SK-N-SH (cell line): ENCODE data around the gene SEMA4G. TPM values are rescaled to one million over a fixed set of nuclear protein-coding genes. Genes with fewer than 3 reads are reported as not detected.

ENCODE experiments used
- CTCF ChIA-PET: fragments of 300-600, 350-600 bp; formaldehyde crosslinking; extraction: SDS; loops from one replicate; lab custom pipeline; 2021; lab: Yijun Ruan, JAX
- POLR2A ChIA-PET: fragments of 350-600 bp; sonication (Branson Sonifier 250); formaldehyde crosslinking; extraction: SDS; loops from one replicate; lab custom pipeline; 2020; ENCODE audit warnings: antibody characterized with exemption, inconsistent platforms; lab: Yijun Ruan, JAX
- DNase-seq: peaks from one replicate; pipeline ENCODE4 v3.0.0; 2012
- H2AFZ ChIP-seq: fragments of 200-600 bp; sonication (generic); 2 replicates; pipeline ENCODE4 v1.8.1; 2016; ENCODE audit warnings: antibody characterized with exemption, mild to moderate bottlenecking, low read depth
- H3F3A ChIP-seq: fragments of 200-600 bp; sonication (generic); replicated peaks from 2 replicates; pipeline ENCODE3; 2016; ENCODE audit warnings: antibody characterized with exemption, mild to moderate bottlenecking; ENCODE audit not compliant: insufficient read depth
- H3K27ac ChIP-seq, 2 experiments: fragments of 200-500 bp in 1 of 2; fragments of 200-600 bp in 1 of 2; sonication (Bioruptor generic) in 1 of 2; sonication (generic), shearing (Covaris generic) in 1 of 2; 2 replicates each; pipeline versions ENCODE4 v1.5.1 to v1.6.1; 2014 to 2016; ENCODE audit warnings: low read depth in 2 of 2, inconsistent platforms in 1 of 2, low read length in 1 of 2, mild to moderate bottlenecking in 1 of 2, mixed read lengths in 1 of 2
- H3K27me3 ChIP-seq: fragments of 200-600 bp; sonication (generic), shearing (Covaris generic); 2 replicates; pipeline ENCODE4 v1.6.1; 2016; ENCODE audit warnings: mixed run types; ENCODE audit not compliant: insufficient read depth
- H3K36me3 ChIP-seq, 2 experiments: fragments of 200-500 bp in 1 of 2; fragments of 200-600 bp in 1 of 2; sonication (Bioruptor generic) in 1 of 2; sonication (generic) in 1 of 2; replicated peaks in 1 of 2; 2 replicates each; pipeline versions ENCODE3 to v1.5.1; 2014 to 2016; ENCODE audit warnings: low read length in 1 of 2, mild to moderate bottlenecking in 1 of 2; ENCODE audit not compliant: insufficient read depth in 2 of 2, control insufficient read depth in 1 of 2
- H3K4me1 ChIP-seq, 2 experiments: fragments of 200-500 bp in 1 of 2; fragments of 200-600 bp in 1 of 2; sonication (Bioruptor generic) in 1 of 2; sonication (generic), shearing (Covaris generic) in 1 of 2; 2 replicates each; pipeline versions ENCODE4 v1.5.1 to v1.6.1; 2014 to 2016; ENCODE audit warnings: low read depth in 1 of 2, low read length in 1 of 2, mixed run types in 1 of 2; ENCODE audit not compliant: insufficient read depth in 2 of 2, control insufficient read depth in 1 of 2
- H3K4me2 ChIP-seq: fragments of 200-600 bp; sonication (generic), shearing (Covaris generic); 2 replicates; pipeline ENCODE4 v1.6.1; 2017; ENCODE audit warnings: mixed run types
- H3K4me3 ChIP-seq, 2 experiments: fragments of 200-500 bp in 1 of 2; fragments of 200-600 bp in 1 of 2; sonication (Bioruptor generic) in 1 of 2; sonication (generic), shearing (Covaris generic) in 1 of 2; 2 replicates each; pipeline versions ENCODE4 v1.5.1 to v1.8.1; 2014 to 2016; ENCODE audit warnings: low read depth in 2 of 2, inconsistent platforms in 1 of 2, low read length in 1 of 2, mild to moderate bottlenecking in 1 of 2, mixed read lengths in 1 of 2, moderate library complexity in 1 of 2
- H3K79me2 ChIP-seq: fragments of 200-600 bp; sonication (generic); 2 replicates; pipeline ENCODE4 v1.8.1; 2017; ENCODE audit warnings: mild to moderate bottlenecking; ENCODE audit not compliant: insufficient read depth
- H3K9ac ChIP-seq: fragments of 200-600 bp; sonication (generic); 2 replicates; pipeline ENCODE4 v1.6.1; 2017; ENCODE audit warnings: mixed run types
- H3K9me2 ChIP-seq: fragments of 200-600 bp; sonication (generic); 2 replicates; pipeline ENCODE4 v1.6.1; 2017; ENCODE audit warnings: mixed run types
- H3K9me3 ChIP-seq: fragments of 200-600 bp; sonication (generic); 2 replicates; pipeline ENCODE4 v1.6.1; 2017; ENCODE audit warnings: mixed run types, mild to moderate bottlenecking, moderate library complexity
- H4K20me1 ChIP-seq: fragments of 200-600 bp; sonication (generic); 2 replicates; pipeline ENCODE4 v1.6.1; 2017; ENCODE audit warnings: mild to moderate bottlenecking, mixed run types; ENCODE audit not compliant: insufficient read depth
- CHD2 ChIP-seq: fragments of 150-350 bp; IDR thresholded peaks from 2 replicates; pipeline ENCODE4 v1.6.1; 2018; ENCODE audit warnings: low read length; ENCODE audit not compliant: partially characterized antibody
- EP300 ChIP-seq, 2 experiments: IDR thresholded peaks; 2 replicates each; pipeline versions ENCODE4 v1.4.0 to v1.6.1; 2012; ENCODE audit warnings: borderline replicate concordance in 1 of 2, low read depth in 1 of 2, low read length in 1 of 2
- FOSL2 ChIP-seq: IDR thresholded peaks from 2 replicates; pipeline ENCODE4 v1.4.0; 2012; ENCODE audit warnings: low read depth, mild to moderate bottlenecking, moderate library complexity, borderline replicate concordance
- FOXJ3 ChIP-seq: sonication (generic); formaldehyde crosslinking; IDR thresholded peaks from 2 replicates; pipeline ENCODE4 v1.5.1; 2020; ENCODE audit warnings: mild to moderate bottlenecking, missing genetic modification reagents
- FOXM1 ChIP-seq: IDR thresholded peaks from 2 replicates; pipeline ENCODE4 v1.4.0; 2012; ENCODE audit warnings: low read depth, mild to moderate bottlenecking
- GABPA ChIP-seq: IDR thresholded peaks from 2 replicates; pipeline ENCODE4 v1.4.0; 2012; ENCODE audit warnings: low read depth, mild to moderate bottlenecking
- GATA2 ChIP-seq: sonication (generic); formaldehyde crosslinking; IDR thresholded peaks from 2 replicates; pipeline ENCODE4 v1.5.0; 2020; ENCODE audit warnings: mild to moderate bottlenecking, missing genetic modification reagents
- IRF3 ChIP-seq: fragments of 150-350 bp; IDR thresholded peaks from 2 replicates; pipeline ENCODE4 v1.6.1; 2016; ENCODE audit warnings: mild to moderate bottlenecking, low read depth, low read length
- JUND ChIP-seq: IDR thresholded peaks from 2 replicates; pipeline ENCODE4 v1.4.0; 2012
- MAX ChIP-seq: IDR thresholded peaks from 2 replicates; pipeline ENCODE4 v1.4.0; 2012; ENCODE audit warnings: low read depth
- MEF2A ChIP-seq: IDR thresholded peaks from 2 replicates; pipeline ENCODE4 v1.4.0; 2012; ENCODE audit warnings: low read depth, borderline replicate concordance
- MXI1 ChIP-seq: IDR thresholded peaks from 2 replicates; pipeline ENCODE4 v1.6.1; 2012; ENCODE audit warnings: mild to moderate bottlenecking, low read depth, low read length, improper control_type of control experiment
- NFIC ChIP-seq: IDR thresholded peaks from 2 replicates; pipeline ENCODE4 v1.4.0; 2012; ENCODE audit warnings: borderline replicate concordance
- NRF1 ChIP-seq: IDR thresholded peaks from 2 replicates; pipeline ENCODE4 v1.6.1; 2012; ENCODE audit warnings: low read depth, mild to moderate bottlenecking, low read length
- PBX3 ChIP-seq: IDR thresholded peaks from 2 replicates; pipeline ENCODE4; 2012
- POLR2AphosphoS5 ChIP-seq: IDR thresholded peaks from 2 replicates; pipeline ENCODE4 v1.6.1; 2012; ENCODE audit warnings: low read depth, low read length
- RAD21 ChIP-seq: IDR thresholded peaks from 2 replicates; pipeline ENCODE4 v1.6.1; 2012; ENCODE audit warnings: mild to moderate bottlenecking, low read length
- REST ChIP-seq: IDR thresholded peaks from 2 replicates; pipeline ENCODE4 v1.6.1; 2012; ENCODE audit warnings: mild to moderate bottlenecking, low read depth, low read length, moderate library complexity
- RFX5 ChIP-seq: IDR thresholded peaks from 2 replicates; pipeline ENCODE4 v1.6.1; 2012; ENCODE audit warnings: mild to moderate bottlenecking, improper control_type of control experiment, low read length
- RXRA ChIP-seq: IDR thresholded peaks from 2 replicates; pipeline ENCODE4 v1.4.0; 2012; ENCODE audit warnings: low read depth, mild to moderate bottlenecking, borderline replicate concordance
- SIN3A ChIP-seq: IDR thresholded peaks from 2 replicates; pipeline ENCODE4 v1.6.1; 2012; ENCODE audit warnings: low read depth, mild to moderate bottlenecking, low read length, moderate library complexity, borderline replicate concordance
- SMC3 ChIP-seq: IDR thresholded peaks from 2 replicates; pipeline ENCODE4 v1.6.1; 2012; ENCODE audit warnings: low read depth, low read length, improper control_type of control experiment
- TAF1 ChIP-seq: IDR thresholded peaks from 2 replicates; pipeline ENCODE4 v1.6.1; 2012; ENCODE audit warnings: low read depth, mild to moderate bottlenecking, low read length, moderate library complexity, borderline replicate concordance
- TCF12 ChIP-seq: IDR thresholded peaks from 2 replicates; pipeline ENCODE4 v1.4.0; 2012
- TEAD4 ChIP-seq: IDR thresholded peaks from 2 replicates; pipeline ENCODE4 v1.4.0; 2012; ENCODE audit warnings: mild to moderate bottlenecking, borderline replicate concordance; ENCODE audit not compliant: insufficient read depth
- USF1 ChIP-seq: IDR thresholded peaks from 2 replicates; pipeline ENCODE4 v1.4.0; 2012; ENCODE audit warnings: low read depth, borderline replicate concordance
- YY1 ChIP-seq: IDR thresholded peaks from 2 replicates; pipeline ENCODE4 v1.4.0; 2012; ENCODE audit warnings: low read depth, mild to moderate bottlenecking
- WGBS: methylation state at CpG from one replicate; pipeline ENCODE4 v1.1.6; 2017; ENCODE audit warnings: low lambda C conversion rate; 5-methylcytosine and 5-hydroxymethylcytosine counted together
- polyA plus RNA-seq, 3 experiments: library from polyadenylated mRNA; depleted of rRNA; stranded (reverse); fragments of >200 nt; gene quantifications; 2 replicates each; pipeline ENCODE4 v1.2.3, GENCODE V29; 2012

SEMA4G gene
- polyA plus RNA-seq, 1 of the 3 experiments (the other 2 are of a cell fraction), result 16.2 TPM

- Histone ChIP-seq H3K36me3 (no peaks in the 10 kb centered on the region), H3K79me2 (no peaks in the 10 kb centered on the region), H3K4me2 (no peak overlapping the region), H3K27ac (no peak overlapping the region), H3K9me2 (no peaks in the 10 kb centered on the region), H3K27me3 (no peaks in the 10 kb centered on the region), H3K9me3 (no peaks in the 10 kb centered on the region), H3K4me1 (peaks cover 4 to 8% of the 10 kb centered on the region in 2 experiments; a peak in 3 of 4 replicates), H4K20me1 (no peaks in the 10 kb centered on the region), H2AFZ (no peak overlapping the region), H3K9ac (no peak overlapping the region), H3F3A (no peaks in the 10 kb centered on the region), H3K4me3 (no peak overlapping the region; a peak in 1 of 4 replicates)
- POLR2A ChIA-PET, result interaction anchor here (0.9 to 1.3 kb wide), 3 partner anchors 12 to 24 kb away, joined by 3 to 8 read pairs (median 3); partner anchors contain the start of genes PDZD7 and SFXN3
- 37% methylated on average over 32 of the region's 45 CpGs for WGBS
- CTCF ChIA-PET, result interaction anchor here (0.6 to 7.2 kb wide), 23 partner anchors 9 to 1315 kb away, joined by 3 to 443 read pairs (median 6); partner anchors contain the start of genes KAZALD1, LZTS2, MRPL43 and PDZD7
- peak; percentile 94 for DNase-seq
- no peak for TF ChIP-seq FOXJ3
- TF ChIP-seq MXI1, result peak; percentile 62
- TF ChIP-seq JUND, result no peak
- TF ChIP-seq MAX, result peak; percentile 72
- no peak for TF ChIP-seq NFIC
- no peak for TF ChIP-seq EP300 (IDR thresholded peaks at IDR 0.05; ENCODE audit: borderline replicate concordance in 1 of 2, low read depth in 1 of 2, low read length in 1 of 2)
- no peak for TF ChIP-seq USF1
- TF ChIP-seq GATA2 (CRISPR knock-in tag), result no peak
- TF ChIP-seq RXRA, result no peak
- 0 out of 2 replicates have a peak, but pooled peaks have one; percentile 11 for TF ChIP-seq TCF12
- TF ChIP-seq FOSL2, result no peak
- TF ChIP-seq FOXM1, result no peak
- TF ChIP-seq MEF2A, result no peak
- TF ChIP-seq REST, result no peak
- no peak for TF ChIP-seq TAF1
- TF ChIP-seq POLR2AphosphoS5, result no peak
- TF ChIP-seq RFX5, result no peak
- TF ChIP-seq GABPA, result no peak
- TF ChIP-seq PBX3, result no peak
- TF ChIP-seq RAD21, result peak; percentile 76
- TF ChIP-seq IRF3, result no peak
- TF ChIP-seq SIN3A, result peak; percentile 76; the same call in 1 of the 2 replicates
- no peak for TF ChIP-seq TEAD4
- TF ChIP-seq NRF1, result no peak
- peak; percentile 55 for TF ChIP-seq SMC3
- no peak for TF ChIP-seq YY1
- no peak for TF ChIP-seq CHD2
Measured at GRCh38 chr10:101018600-101019439, 49.5 kb downstream of the SEMA4G start.
